AG10803 (cell line): ENCODE measurements around the gene METRNL.
"Not testable (repeated sequence)": the region's sequence is repeated elsewhere in the genome, so short reads cannot be mapped to it uniquely, and the experiment has no call there.

Source experiments
- DNase-seq: peaks from one replicate; pipeline ENCODE4 v3.0.0; 2010; ENCODE audit warnings: low read depth
- H3K4me3 ChIP-seq: 2 replicates; pipeline ENCODE4 v1.5.1; 2011; ENCODE audit warnings: mild to moderate bottlenecking, low read length, control low read depth
- CTCF ChIP-seq: conservative IDR thresholded peaks from 2 replicates; pipeline ENCODE4 v1.5.1; 2011; ENCODE audit warnings: mild to moderate bottlenecking, low read length, control low read depth, inconsistent platforms

Gene METRNL

DNA sequence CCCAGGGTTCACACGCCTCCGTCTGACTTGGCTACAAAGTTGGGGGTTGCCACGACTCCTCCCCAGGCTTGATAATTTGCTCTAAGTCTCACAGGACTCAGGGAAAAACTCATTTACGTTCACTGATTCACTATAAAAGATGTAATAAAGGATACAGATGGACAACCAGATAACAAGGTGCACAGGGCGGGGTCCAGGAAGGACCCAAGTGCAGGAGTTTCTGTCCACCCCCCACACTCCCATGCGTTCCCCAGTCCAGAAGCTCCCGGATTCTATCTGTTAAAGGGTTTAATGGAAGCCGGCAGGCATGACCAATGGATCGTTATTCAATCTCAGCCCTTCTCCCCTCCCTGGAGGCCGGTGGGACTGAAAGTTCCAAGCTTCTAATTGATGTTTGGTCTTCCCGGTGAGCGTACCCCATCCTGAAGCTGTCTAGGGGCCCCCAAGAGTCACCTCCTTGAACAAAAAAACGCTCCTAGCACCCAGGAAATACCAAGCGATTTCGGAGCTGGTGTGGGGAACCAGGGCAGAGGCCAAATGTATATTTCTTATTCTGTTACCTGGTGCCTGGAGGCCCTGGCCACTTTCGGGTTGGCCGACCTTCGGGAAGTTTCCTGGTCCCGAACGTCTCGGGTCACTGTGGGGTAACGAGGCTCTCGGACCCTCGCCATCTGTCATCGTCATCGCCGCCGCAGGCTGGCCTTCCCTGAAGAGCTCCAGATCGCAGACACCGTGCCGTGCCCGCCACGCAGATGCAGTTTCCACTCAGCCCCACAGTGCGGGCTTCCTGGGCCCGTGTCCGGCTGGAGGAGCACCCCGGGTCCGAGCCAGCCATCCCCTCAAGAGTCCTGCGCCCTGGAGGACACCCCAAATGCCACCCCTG, 13.5 kb upstream of the METRNL start:
- no peak for TF ChIP-seq CTCF
- H3K4me3 ChIP-seq = no peak overlapping the region

GRCh38 chr17:83066543-83066890, 12.9 kb upstream of the METRNL start:
- DNase-seq, H3K4me3 ChIP-seq: not testable (repeated sequence)

More for the DNA sequence above, 13.5 kb upstream of the METRNL start:
- DNase-seq = no peak

DNA sequence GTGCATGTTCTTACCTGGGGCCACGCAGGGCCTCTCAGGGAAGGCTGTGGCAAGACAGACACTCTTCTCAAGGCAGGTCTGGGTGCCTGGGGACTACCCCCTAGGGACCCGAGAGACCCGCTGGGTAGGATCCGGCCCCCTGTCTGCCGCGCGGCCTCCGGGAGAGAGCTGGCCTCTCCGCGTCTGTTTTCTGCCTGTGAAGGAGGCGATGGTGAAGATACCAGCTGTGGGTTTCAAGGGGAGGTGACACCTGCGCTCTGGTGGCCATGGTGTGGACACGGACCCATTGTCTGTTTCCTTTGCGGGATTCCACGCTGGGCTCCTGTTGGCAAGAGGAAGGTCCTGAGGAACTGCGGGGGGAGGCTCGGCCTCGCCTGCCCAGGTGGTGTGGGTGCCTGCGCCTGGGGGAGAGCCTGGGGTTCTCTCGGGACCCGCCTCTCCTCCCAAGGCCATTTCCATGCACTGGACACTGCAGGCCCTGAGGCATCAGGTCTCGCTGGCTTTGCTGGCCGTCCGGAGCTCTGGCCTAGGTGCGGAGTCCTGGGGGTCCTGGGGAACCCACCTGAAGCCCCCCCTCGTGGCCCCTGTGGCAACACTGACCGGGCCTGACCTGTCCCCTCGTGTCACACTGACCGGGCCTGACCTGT, 12.2 kb upstream of the METRNL start:
- TF ChIP-seq CTCF = no peak
- no peak overlapping the region for H3K4me3 ChIP-seq
- no peak for DNase-seq

DNA sequence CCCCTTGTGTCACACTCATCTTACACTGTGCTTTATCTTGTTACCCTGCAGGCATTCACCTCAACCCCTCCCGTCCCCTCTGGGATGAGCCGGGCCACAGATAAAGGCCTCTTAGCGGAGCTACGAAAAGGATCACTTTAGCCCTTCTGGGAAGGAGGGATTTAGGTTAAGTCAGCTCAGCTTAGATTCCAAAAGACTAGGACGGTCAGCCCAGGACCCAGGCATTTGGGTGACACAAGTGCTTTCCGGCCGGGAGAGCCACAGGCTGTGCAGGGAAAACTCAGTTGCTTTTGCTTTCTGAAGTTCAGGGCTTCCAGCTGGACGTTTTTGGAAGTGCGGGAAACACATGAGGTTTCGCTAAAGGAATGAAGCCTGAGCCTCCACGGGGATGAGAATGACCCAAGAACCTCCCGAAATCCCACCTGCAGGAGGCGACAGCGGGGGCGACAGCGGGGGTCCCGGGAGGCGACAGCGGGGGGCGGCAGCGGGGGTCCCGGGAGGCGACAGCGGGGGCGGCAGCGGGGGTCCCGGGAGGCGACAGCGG, 11.6 kb upstream of the METRNL start:
- no peak for TF ChIP-seq CTCF
- H3K4me3 ChIP-seq = no peak overlapping the region
- DNase-seq = no peak

DNA sequence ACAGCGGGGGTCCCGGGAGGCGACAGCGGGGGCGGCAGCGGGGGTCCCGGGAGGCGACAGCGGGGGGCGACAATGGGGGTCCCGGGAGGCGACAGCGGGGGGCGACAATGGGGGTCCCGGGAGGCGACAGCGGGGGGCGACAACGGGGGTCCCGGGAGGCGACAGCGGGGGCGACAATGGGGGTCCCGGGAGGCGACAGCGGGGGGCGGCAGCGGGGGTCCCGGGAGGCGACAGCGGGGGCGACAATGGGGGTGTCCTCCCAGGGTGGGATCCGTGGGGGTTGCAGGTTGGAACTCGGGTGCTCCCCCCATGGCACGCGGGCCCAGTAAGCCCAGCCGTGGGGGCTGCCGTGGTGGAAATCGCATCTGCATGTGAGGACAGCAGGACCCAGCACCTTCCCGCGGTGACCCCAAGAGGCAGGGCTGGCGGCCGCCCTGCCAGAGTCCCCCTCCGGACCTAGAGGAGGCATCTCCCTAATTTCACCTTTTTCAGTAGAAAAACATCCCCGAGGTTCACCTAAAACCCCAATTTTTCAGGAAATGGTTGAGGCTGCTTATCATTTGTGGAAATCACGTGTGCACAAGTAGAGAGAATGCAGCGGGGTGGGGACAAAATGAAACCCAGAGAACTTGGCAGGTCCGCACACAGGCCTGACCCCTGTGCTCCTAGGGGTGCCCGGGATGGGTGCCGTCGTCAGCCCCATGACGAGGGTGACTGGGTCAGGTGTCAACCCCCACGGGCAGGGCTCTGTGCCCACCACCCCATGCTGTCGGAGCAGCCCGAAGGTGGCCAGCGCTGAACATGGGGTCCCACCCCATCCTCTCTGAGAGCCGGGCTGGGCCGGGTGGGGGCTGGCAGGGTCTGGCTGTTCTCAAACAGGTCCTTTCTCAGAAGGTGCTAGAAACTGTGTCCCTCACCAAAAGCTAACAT, 10.5 kb upstream of the METRNL start:
- DNase-seq = no peak
- no peak for TF ChIP-seq CTCF
- no peak overlapping the region for H3K4me3 ChIP-seq

GRCh38 chr17:83069571-83069906, 9.9 kb upstream of the METRNL start:
- TF ChIP-seq CTCF = no peak
- no peak for DNase-seq
- no peak overlapping the region for H3K4me3 ChIP-seq
